ENCODE measurements around the gene GLTP.

DNA sequence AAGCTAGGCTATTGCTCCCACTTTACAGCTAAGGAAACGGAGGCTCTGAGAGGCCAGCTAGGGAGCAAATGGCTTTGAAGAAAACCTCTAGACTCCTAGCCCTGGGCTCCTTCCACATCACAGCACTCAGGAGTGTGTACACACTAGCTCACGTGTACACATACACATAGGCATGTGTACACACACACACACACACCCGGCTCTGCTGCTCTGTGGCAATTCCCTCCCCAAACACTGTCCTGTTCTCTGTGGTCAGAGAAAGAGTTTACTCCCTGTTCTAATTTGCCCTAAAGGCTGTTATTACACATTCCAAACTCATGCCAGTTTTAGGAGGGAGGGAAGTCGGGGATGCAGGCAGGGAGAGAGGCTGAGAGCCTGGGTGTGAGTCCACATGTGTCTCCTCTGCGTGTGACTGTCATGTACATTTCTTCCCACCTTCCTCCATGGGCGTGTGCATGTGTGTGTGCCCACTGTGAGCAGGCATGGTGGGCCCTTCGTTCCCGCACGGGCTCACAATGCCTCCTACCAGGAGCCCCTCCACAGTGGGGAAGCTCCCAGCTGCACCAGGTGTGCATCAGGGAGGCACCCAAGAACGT, 61.3 kb downstream of the GLTP start:
- TF ChIP-seq CTCF (conservative IDR thresholded peaks at IDR 0.05; ENCODE audit: low read length): no peak
- no peak for TF ChIP-seq EZH2phosphoT487 (IDR thresholded peaks at IDR 0.05; ENCODE audit: borderline replicate concordance)
